ENCODE results near the gene MRPS18A.

MRPS18A gene

DNA sequence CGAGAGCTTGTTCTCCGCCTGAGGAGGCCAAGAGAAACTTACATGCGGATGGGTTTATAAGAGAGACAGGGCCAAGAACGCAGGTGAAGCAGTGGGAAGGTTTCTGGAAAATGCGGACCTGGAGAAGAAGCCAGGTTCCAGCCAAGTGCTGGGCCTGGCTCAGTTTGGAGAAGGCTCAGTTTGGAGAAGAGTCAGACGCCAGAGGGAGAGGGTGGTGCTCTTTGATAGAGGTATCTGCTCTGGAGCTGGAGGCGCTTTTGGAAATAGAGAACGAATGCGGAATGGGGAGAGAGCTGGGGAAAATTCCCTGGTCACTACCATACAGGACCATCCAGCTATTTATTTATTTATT lies 42.0 kb downstream of the MRPS18A start:
- TF ChIP-seq CREB1 (IDR thresholded peaks at IDR 0.05; ENCODE audit: low read depth): no peak
- TF ChIP-seq MAX (IDR thresholded peaks at IDR 0.05): no peak
- TF ChIP-seq CEBPB (IDR thresholded peaks at IDR 0.05): no peak
- TF ChIP-seq USF1 (IDR thresholded peaks at IDR 0.05): no peak
- no peak for TF ChIP-seq ZBTB7A (IDR thresholded peaks at IDR 0.05; ENCODE audit: low read depth)
- TF ChIP-seq TEAD4 (IDR thresholded peaks at IDR 0.05): no peak
- TF ChIP-seq TCF12 (IDR thresholded peaks at IDR 0.05; ENCODE audit: low read depth): no peak
- no peak for TF ChIP-seq YY1 (IDR thresholded peaks at IDR 0.05; ENCODE audit: low read depth)
- no peak for TF ChIP-seq TAF1 (IDR thresholded peaks at IDR 0.05; ENCODE audit: low read depth)
- TF ChIP-seq EGR1 (IDR thresholded peaks at IDR 0.05): no peak
- TF ChIP-seq RAD21 (IDR thresholded peaks at IDR 0.05; ENCODE audit: low read depth): no peak
- TF ChIP-seq FOXM1 (IDR thresholded peaks at IDR 0.05; ENCODE audit: borderline replicate concordance, low read depth): no peak
- no peak for TF ChIP-seq EP300 (IDR thresholded peaks at IDR 0.05; ENCODE audit: borderline replicate concordance)
- no peak for TF ChIP-seq REST (IDR thresholded peaks at IDR 0.05; ENCODE audit: low read depth)
- no peak for TF ChIP-seq NFIC (IDR thresholded peaks at IDR 0.05)

GRCh38 chr6:43644940-43645612 lies 42.5 kb downstream of the MRPS18A start, which contains the start of gene RSPH9:
RSPH9 (plus strand) TSS chr6:43645036; CDS start chr6:43645099, 63 bp downstream.
- TF ChIP-seq CEBPB (IDR thresholded peaks at IDR 0.05) (no peak), NFIC (IDR thresholded peaks at IDR 0.05) (no peak), USF1 (IDR thresholded peaks at IDR 0.05) (no peak), ZBTB7A (IDR thresholded peaks at IDR 0.05; ENCODE audit: low read depth) (no peak), YY1 (IDR thresholded peaks at IDR 0.05; ENCODE audit: low read depth) (no peak), FOXM1 (IDR thresholded peaks at IDR 0.05; ENCODE audit: borderline replicate concordance, low read depth) (no peak), CREB1 (IDR thresholded peaks at IDR 0.05; ENCODE audit: low read depth) (no peak), EP300 (IDR thresholded peaks at IDR 0.05; ENCODE audit: borderline replicate concordance) (no peak), EGR1 (IDR thresholded peaks at IDR 0.05) (no peak), TCF12 (IDR thresholded peaks at IDR 0.05; ENCODE audit: low read depth) (no peak), MAX (IDR thresholded peaks at IDR 0.05) (no peak)

GRCh38 chr6:43639984-43640800 lies 47.4 kb downstream of the MRPS18A start:
- TF ChIP-seq TCF12 (IDR thresholded peaks at IDR 0.05; ENCODE audit: low read depth) (no peak), RAD21 (IDR thresholded peaks at IDR 0.05; ENCODE audit: low read depth) (no peak), FOXM1 (IDR thresholded peaks at IDR 0.05; ENCODE audit: borderline replicate concordance, low read depth) (no peak), REST (IDR thresholded peaks at IDR 0.05; ENCODE audit: low read depth) (no peak), USF1 (IDR thresholded peaks at IDR 0.05) (no peak), NFIC (IDR thresholded peaks at IDR 0.05) (no peak), TAF1 (IDR thresholded peaks at IDR 0.05; ENCODE audit: low read depth) (no peak), ZBTB7A (IDR thresholded peaks at IDR 0.05; ENCODE audit: low read depth) (no peak), EP300 (IDR thresholded peaks at IDR 0.05; ENCODE audit: borderline replicate concordance) (no peak), EGR1 (IDR thresholded peaks at IDR 0.05) (no peak), TEAD4 (IDR thresholded peaks at IDR 0.05) (no peak), YY1 (IDR thresholded peaks at IDR 0.05; ENCODE audit: low read depth) (no peak), CREB1 (IDR thresholded peaks at IDR 0.05; ENCODE audit: low read depth) (no peak), MAX (IDR thresholded peaks at IDR 0.05) (no peak), CEBPB (IDR thresholded peaks at IDR 0.05) (no peak)

GRCh38 chr6:43636308-43636659 lies 51.3 kb downstream of the MRPS18A start:
- TF ChIP-seq USF1 (IDR thresholded peaks at IDR 0.05) (no peak), YY1 (IDR thresholded peaks at IDR 0.05; ENCODE audit: low read depth) (no peak), FOXM1 (IDR thresholded peaks at IDR 0.05; ENCODE audit: borderline replicate concordance, low read depth) (no peak), TEAD4 (IDR thresholded peaks at IDR 0.05) (no peak), REST (IDR thresholded peaks at IDR 0.05; ENCODE audit: low read depth) (no peak), TCF12 (IDR thresholded peaks at IDR 0.05; ENCODE audit: low read depth) (no peak), EP300 (IDR thresholded peaks at IDR 0.05; ENCODE audit: borderline replicate concordance) (no peak), RAD21 (IDR thresholded peaks at IDR 0.05; ENCODE audit: low read depth) (no peak), EGR1 (IDR thresholded peaks at IDR 0.05) (no peak)

All from Ishikawa (cell line).